ENCODE results near the gene EID1.

EID1 gene

DNA sequence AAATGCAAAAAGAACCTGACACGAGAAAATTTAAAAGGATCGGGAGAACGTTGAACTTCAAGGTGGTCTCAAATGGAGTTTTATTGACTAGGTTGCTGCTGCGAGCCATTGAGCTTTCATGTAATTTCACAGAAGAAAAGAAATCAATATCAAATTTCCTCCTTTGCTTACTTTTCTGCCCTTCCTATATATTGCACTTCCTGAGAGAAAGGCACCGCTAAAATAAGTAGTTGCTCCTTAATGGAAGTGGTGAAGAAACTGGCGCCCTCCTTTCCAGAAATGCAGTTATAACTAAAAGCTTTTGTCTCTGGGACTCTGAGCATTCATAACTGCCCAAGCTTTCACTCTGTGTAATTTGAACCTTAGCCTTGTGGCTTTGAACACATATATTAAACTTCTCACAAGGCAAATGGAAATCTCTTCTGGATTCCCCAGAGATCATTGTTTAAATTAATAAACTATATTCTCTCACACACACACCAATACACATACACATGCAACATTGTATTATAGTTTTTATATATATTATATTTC is 13.4 kb downstream of the EID1 start:
- TF ChIP-seq, protein P1, sequence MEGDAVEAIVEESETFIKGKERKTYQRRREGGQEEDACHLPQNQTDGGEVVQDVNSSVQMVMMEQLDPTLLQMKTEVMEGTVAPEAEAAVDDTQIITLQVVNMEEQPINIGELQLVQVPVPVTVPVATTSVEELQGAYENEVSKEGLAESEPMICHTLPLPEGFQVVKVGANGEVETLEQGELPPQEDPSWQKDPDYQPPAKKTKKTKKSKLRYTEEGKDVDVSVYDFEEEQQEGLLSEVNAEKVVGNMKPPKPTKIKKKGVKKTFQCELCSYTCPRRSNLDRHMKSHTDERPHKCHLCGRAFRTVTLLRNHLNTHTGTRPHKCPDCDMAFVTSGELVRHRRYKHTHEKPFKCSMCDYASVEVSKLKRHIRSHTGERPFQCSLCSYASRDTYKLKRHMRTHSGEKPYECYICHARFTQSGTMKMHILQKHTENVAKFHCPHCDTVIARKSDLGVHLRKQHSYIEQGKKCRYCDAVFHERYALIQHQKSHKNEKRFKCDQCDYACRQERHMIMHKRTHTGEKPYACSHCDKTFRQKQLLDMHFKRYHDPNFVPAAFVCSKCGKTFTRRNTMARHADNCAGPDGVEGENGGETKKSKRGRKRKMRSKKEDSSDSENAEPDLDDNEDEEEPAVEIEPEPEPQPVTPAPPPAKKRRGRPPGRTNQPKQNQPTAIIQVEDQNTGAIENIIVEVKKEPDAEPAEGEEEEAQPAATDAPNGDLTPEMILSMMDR (IDR thresholded peaks at IDR 0.05; ENCODE audit: insufficient read depth, low read length, poor library complexity, severe bottlenecking), result no peak
- H3K4me3 ChIP-seq (replicated peaks; ENCODE audit: low read depth, low read length), result no peak overlapping the region
- DNase-seq (ENCODE audit: extremely low read depth, insufficient read length), result no peak
- no peaks in the 10 kb centered on the region for H3K27me3 ChIP-seq (replicated peaks; ENCODE audit: control insufficient read depth, insufficient read depth, low read length)
- no peaks in the 10 kb centered on the region for H3K36me3 ChIP-seq (ENCODE audit: control insufficient read depth, insufficient read depth, low read length)

DNA sequence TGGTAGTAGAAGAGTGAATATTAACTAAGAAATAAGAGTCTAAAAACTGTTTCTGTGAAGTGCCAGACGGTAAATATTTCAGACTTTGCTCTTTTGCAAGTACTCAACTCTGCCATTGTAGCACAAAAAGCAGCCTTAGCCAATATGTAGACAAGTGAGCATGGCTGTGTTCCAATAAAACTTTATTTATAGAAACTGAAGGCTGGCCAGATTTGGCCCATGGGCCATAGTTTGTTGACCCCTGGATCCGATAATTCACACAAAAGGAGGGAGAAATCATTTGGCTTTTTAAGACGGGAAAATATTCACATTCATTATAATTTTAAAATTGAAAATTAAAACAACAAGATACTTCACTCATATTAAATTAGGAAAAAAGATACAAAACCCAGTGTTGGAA is 15.4 kb downstream of the EID1 start:
- no peaks in the 10 kb centered on the region for H3K36me3 ChIP-seq (ENCODE audit: control insufficient read depth, insufficient read depth, low read length)
- no peak for DNase-seq (ENCODE audit: extremely low read depth, insufficient read length)
- TF ChIP-seq, protein P1 (IDR thresholded peaks at IDR 0.05; ENCODE audit: insufficient read depth, low read length, poor library complexity, severe bottlenecking), result no peak
- no peak overlapping the region for H3K4me3 ChIP-seq (replicated peaks; ENCODE audit: low read depth, low read length)
- H3K27me3 ChIP-seq (replicated peaks; ENCODE audit: control insufficient read depth, insufficient read depth, low read length), result no peaks in the 10 kb centered on the region

DNA sequence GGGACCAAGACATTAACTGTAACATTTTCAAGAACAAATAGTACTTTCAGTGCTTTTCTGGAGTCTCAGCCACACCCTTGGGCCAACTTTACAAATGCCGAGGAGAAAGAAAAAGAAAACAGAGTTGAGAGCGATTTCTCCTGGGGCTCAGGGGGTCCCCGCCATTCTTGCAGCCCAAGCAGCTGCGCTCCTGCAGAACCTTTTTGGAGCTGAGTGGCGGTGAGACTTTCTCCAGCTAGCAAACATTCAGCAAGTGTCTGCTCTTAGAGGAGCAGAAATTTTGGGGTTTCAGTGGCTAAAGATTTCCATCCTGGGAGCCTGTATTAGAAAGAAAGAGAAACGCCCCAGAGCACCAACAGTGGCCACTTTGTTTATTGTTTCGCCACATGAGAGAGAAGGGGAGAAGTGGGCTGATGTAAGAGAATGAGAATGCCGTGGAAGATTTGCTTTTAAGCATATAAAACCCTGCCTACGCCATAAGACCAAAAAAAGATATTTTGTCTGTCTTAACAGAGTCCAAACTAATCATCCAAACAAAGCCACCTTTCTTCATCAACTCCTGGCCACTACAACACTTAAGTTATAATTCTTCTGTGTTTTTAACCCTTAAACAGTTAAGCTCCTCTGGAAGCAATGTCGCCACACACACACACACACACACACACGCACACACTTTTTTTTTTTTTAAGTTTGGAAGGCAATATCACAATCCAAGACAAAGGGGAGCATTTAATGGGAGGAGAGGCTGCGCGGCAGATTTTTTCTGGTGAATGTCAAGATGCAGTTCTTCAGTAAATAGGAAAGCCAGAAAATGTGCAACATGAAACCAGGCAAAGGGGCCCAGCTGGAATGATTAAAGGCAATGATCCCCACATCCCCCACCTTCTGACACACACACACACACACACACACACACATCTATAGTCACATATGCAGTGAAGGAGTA is 19.2 kb downstream of the EID1 start:
- H3K36me3 ChIP-seq (ENCODE audit: control insufficient read depth, insufficient read depth, low read length), result no peaks in the 10 kb centered on the region
- no peaks in the 10 kb centered on the region for H3K27me3 ChIP-seq (replicated peaks; ENCODE audit: control insufficient read depth, insufficient read depth, low read length)
- no peak overlapping the region for H3K4me3 ChIP-seq (replicated peaks; ENCODE audit: low read depth, low read length)
- TF ChIP-seq, protein P1 (IDR thresholded peaks at IDR 0.05; ENCODE audit: insufficient read depth, low read length, poor library complexity, severe bottlenecking), result no peak
- no peak for DNase-seq (ENCODE audit: extremely low read depth, insufficient read length)

DNA sequence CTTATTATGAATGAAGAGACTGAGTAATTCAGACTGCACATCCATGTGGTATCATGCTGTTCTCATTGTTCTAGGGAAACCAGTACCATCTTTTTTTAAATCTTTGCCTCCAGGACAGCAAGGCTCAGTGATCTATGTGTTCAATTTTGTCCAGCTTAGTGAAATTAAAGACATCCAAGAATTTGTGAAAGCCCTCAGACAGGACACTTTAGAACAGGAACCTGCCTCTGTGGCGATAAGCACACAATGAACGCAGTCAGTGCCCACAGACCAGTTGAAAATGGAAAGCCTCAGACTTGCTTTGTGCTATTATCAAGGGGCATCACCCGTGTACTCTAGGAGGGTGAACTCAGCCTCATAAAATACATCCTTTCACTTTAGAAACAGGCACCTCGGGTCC is 20.1 kb downstream of the EID1 start:
- Histone ChIP-seq H3K4me3 (replicated peaks; ENCODE audit: low read depth, low read length) (no peak overlapping the region), H3K27me3 (replicated peaks; ENCODE audit: control insufficient read depth, insufficient read depth, low read length) (no peaks in the 10 kb centered on the region), H3K36me3 (ENCODE audit: control insufficient read depth, insufficient read depth, low read length) (no peaks in the 10 kb centered on the region)
- TF ChIP-seq, protein P1 (IDR thresholded peaks at IDR 0.05; ENCODE audit: insufficient read depth, low read length, poor library complexity, severe bottlenecking), result no peak
- DNase-seq (ENCODE audit: extremely low read depth, insufficient read length), result no peak

DNA sequence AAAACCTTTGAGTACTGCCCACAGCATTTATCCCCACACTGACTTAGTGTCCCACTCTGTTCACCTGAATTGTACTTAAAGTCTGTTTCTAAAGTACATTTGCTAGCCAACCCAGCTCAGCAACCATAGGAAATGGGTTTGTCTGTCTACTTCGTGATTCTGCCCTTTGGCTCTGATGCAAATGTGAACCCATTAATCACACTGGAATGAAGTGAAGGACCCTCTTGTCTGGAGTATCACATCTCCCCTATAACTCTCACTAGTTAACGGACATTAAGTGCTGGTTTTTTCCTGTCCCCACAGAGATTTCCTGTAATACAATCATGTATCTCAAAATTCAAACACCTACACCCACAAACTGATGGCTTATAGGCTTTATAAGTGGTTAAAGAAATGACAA is 20.5 kb downstream of the EID1 start:
- no peaks in the 10 kb centered on the region for H3K27me3 ChIP-seq (replicated peaks; ENCODE audit: control insufficient read depth, insufficient read depth, low read length)
- no peak for DNase-seq (ENCODE audit: extremely low read depth, insufficient read length)
- H3K36me3 ChIP-seq (ENCODE audit: control insufficient read depth, insufficient read depth, low read length), result no peaks in the 10 kb centered on the region
- TF ChIP-seq, protein P1 (IDR thresholded peaks at IDR 0.05; ENCODE audit: insufficient read depth, low read length, poor library complexity, severe bottlenecking), result no peak
- no peak overlapping the region for H3K4me3 ChIP-seq (replicated peaks; ENCODE audit: low read depth, low read length)

Measured in GM06990 (cell line).